Posterior cingulate gyrus (tissue), 11 donors: ENCODE data around the gene LMO7.
"Not testable (repeated sequence)": the region's sequence is repeated elsewhere in the genome, so short reads cannot be mapped to it uniquely, and the experiment has no call there.

Experiments used
- DNase-seq, 10 donors: peaks; one replicate each; pipeline versions ENCODE4 v3.0.0 to v3.0.0-alpha.2; 2020 to 2021; ENCODE audit warnings: mixed read lengths in 3 of 10
- intact Hi-C: fragments of 100-400 bp; cut with DNase I; formaldehyde crosslinking; loops from one replicate; pipeline ENCODE4 v1.15.1; 2023

Gene LMO7

GRCh38 chr13:75694722-75695121, 58.6 kb downstream of the LMO7 start:
- intact Hi-C loops: loop anchor here (5.0 kb wide), 1 partner anchor 178 kb away; no protein-coding TSS in a partner anchor
- DNase-seq: no peak

- peak; percentile 47 to 95 (median 83) for DNase-seq
- intact Hi-C loops: loop anchor here (2.0 to 5.0 kb wide), 2 partner anchors 176 to 777 kb away; no protein-coding TSS in a partner anchor
Observed at GRCh38 chr13:75695908-75696307, 59.8 kb downstream of the LMO7 start.

- intact Hi-C loops: loop anchor here (5.0 kb wide), 1 partner anchor 173 kb away; no protein-coding TSS in a partner anchor
- no peak for DNase-seq
Observed at GRCh38 chr13:75699062-75699461, 62.9 kb downstream of the LMO7 start.

GRCh38 chr13:75699717-75700116, 63.6 kb downstream of the LMO7 start:
- not testable (repeated sequence) for DNase-seq
- intact Hi-C loops: loop anchor here (5.0 kb wide), 1 partner anchor 173 kb away; no protein-coding TSS in a partner anchor

- DNase-seq: no peak
- intact Hi-C loops: no loop called here
Observed at GRCh38 chr13:75700552-75700951, 64.4 kb downstream of the LMO7 start.

- no peak for DNase-seq
- intact Hi-C loops: no loop called here
Observed at GRCh38 chr13:75702476-75702875, 66.3 kb downstream of the LMO7 start.

- DNase-seq: no peak
- intact Hi-C loops: no loop called here
Observed at GRCh38 chr13:75703769-75704168, 67.6 kb downstream of the LMO7 start.

- no peak for DNase-seq
- intact Hi-C loops: no loop called here
Observed at GRCh38 chr13:75704194-75704926, 68.2 kb downstream of the LMO7 start.

- intact Hi-C loops: no loop called here
- DNase-seq: no peak
Observed at GRCh38 chr13:75704927-75705288, 68.8 kb downstream of the LMO7 start.

- DNase-seq: no peak
- intact Hi-C loops: no loop called here
Observed at GRCh38 chr13:75705395-75705794, 69.3 kb downstream of the LMO7 start.

- intact Hi-C loops: no loop called here
- DNase-seq: no peak
Observed at GRCh38 chr13:75705908-75706307, 69.8 kb downstream of the LMO7 start.

GRCh38 chr13:75713852-75714251, 77.7 kb downstream of the LMO7 start:
- no peak for DNase-seq
- intact Hi-C loops: no loop called here

- intact Hi-C loops: no loop called here
- DNase-seq: no peak
Observed at GRCh38 chr13:75715601-75716523, 79.7 kb downstream of the LMO7 start.

GRCh38 chr13:75717525-75717924, 81.4 kb downstream of the LMO7 start:
- intact Hi-C loops: no loop called here
- DNase-seq: no peak

- DNase-seq: no peak
- intact Hi-C loops: no loop called here
Observed at GRCh38 chr13:75721307-75721706, 85.2 kb downstream of the LMO7 start.

- intact Hi-C loops: no loop called here
- DNase-seq: no peak
Observed at GRCh38 chr13:75723901-75724300, 87.8 kb downstream of the LMO7 start.

GRCh38 chr13:75724752-75725517, 88.8 kb downstream of the LMO7 start:
- DNase-seq: no peak
- intact Hi-C loops: no loop called here

- DNase-seq: no peak
- intact Hi-C loops: no loop called here
Observed at GRCh38 chr13:75725736-75726135, 89.6 kb downstream of the LMO7 start.

- intact Hi-C loops: no loop called here
- no peak for DNase-seq
Observed at GRCh38 chr13:75726306-75726705, 90.2 kb downstream of the LMO7 start.

- DNase-seq, intact Hi-C loops: not testable (repeated sequence)
Observed at GRCh38 chr13:75733113-75733512, 97.0 kb downstream of the LMO7 start.

GRCh38 chr13:75736173-75736572, 100.0 kb downstream of the LMO7 start:
- no peak for DNase-seq
- intact Hi-C loops: no loop called here
